GM12878 (cell line): ENCODE data around the gene EIF2B4. TPM values are rescaled to one million over a fixed set of nuclear protein-coding genes. Genes with fewer than 3 reads are reported as not detected.

Source experiments
- CHD1 ChIP-seq: IDR thresholded peaks from 2 replicates; pipeline ENCODE4 v1.6.1; 2012; ENCODE audit warnings: low read depth, low read length, improper control_type of control experiment
- CREM ChIP-seq: IDR thresholded peaks from 2 replicates; pipeline ENCODE4 v1.6.1; 2014; ENCODE audit warnings: antibody characterized with exemption, low read depth
- ETV6 ChIP-seq, 2 experiments: fragments of 450-650 bp in 1 of 2; IDR thresholded peaks in 1 of 2; conservative IDR thresholded peaks in 1 of 2; 2 replicates each; pipeline ENCODE4 v1.6.1; 2014; ENCODE audit warnings: antibody characterized with exemption in 1 of 2, borderline replicate concordance in 1 of 2, low read depth in 1 of 2, mild to moderate bottlenecking in 1 of 2, moderate library complexity in 1 of 2
- FOXK2 ChIP-seq: fragments of 450-650 bp; IDR thresholded peaks from 2 replicates; pipeline ENCODE4 v1.6.1; 2017; ENCODE audit warnings: mild to moderate bottlenecking, moderate library complexity
- IKZF2 ChIP-seq, 2 experiments: fragments of 450-650 bp; IDR thresholded peaks; 2 replicates each; pipeline ENCODE4 v1.6.1; 2017; ENCODE audit warnings: mild to moderate bottlenecking in 2 of 2, moderate library complexity in 2 of 2
- IRF5 ChIP-seq: fragments of 450-650 bp; IDR thresholded peaks from 2 replicates; pipeline ENCODE4 v1.6.1; 2017; ENCODE audit warnings: borderline replicate concordance
- POU2F2 ChIP-seq: IDR thresholded peaks from 3 replicates; pipeline ENCODE4 v1.6.1; 2011; ENCODE audit warnings: low read depth, mild to moderate bottlenecking, low read length, borderline replicate concordance
- RAD21 ChIP-seq: IDR thresholded peaks from 2 replicates; pipeline ENCODE4 v1.6.1; 2011; ENCODE audit warnings: mild to moderate bottlenecking, low read depth, low read length, moderate library complexity; ENCODE audit not compliant: insufficient read depth
- SMAD1 ChIP-seq: fragments of 450-650 bp; IDR thresholded peaks from 2 replicates; pipeline ENCODE4 v1.6.1; 2018; ENCODE audit warnings: mild to moderate bottlenecking, low read depth; ENCODE audit not compliant: partially characterized antibody
- SREBF1 ChIP-seq: IDR thresholded peaks from 2 replicates; pipeline ENCODE4 v1.6.1; 2012; ENCODE audit warnings: mild to moderate bottlenecking, low read length
- STAT1 ChIP-seq: fragments of 450-650 bp; conservative IDR thresholded peaks from 2 replicates; pipeline ENCODE4 v1.6.1; 2014; ENCODE audit warnings: antibody characterized with exemption, mild to moderate bottlenecking
- TCF3 ChIP-seq: IDR thresholded peaks from 2 replicates; pipeline ENCODE4 v1.6.1; 2012; ENCODE audit warnings: low read depth, mild to moderate bottlenecking, low read length, borderline replicate concordance; ENCODE audit not compliant: insufficient read depth
- ZBED1 ChIP-seq: IDR thresholded peaks from 2 replicates; pipeline ENCODE4 v1.6.1; 2016; ENCODE audit warnings: borderline replicate concordance
- ZBTB4 ChIP-seq: fragments of 450-650 bp; formaldehyde crosslinking; IDR thresholded peaks from 2 replicates; pipeline ENCODE4 v1.4.0; 2022; ENCODE audit warnings: mild to moderate bottlenecking, moderate library complexity
- ZNF622 ChIP-seq: fragments of 450-650 bp; IDR thresholded peaks from 2 replicates; pipeline ENCODE4 v1.6.1; 2017; ENCODE audit warnings: mild to moderate bottlenecking, inconsistent platforms
- polyA plus RNA-seq, 11 experiments: library from polyadenylated mRNA; depleted of rRNA in 4 of 11; unstranded in 6 of 11; stranded (reverse) in 5 of 11; fragments of >200 nt; fragmentation: Nextera tagmentation in 4 of 11; fragmentation: Illumina TruSeq in 1 of 11; extraction: Ambion mirVana in 4 of 11; extraction: Trizol in 1 of 11; gene quantifications; 1 replicate in 1 of 11; 2 replicates in 10 of 11; pipeline versions ENCODE4 v1.2.1 to v1.2.3, GENCODE V29; 2011 to 2016; ENCODE audit warnings: inconsistent platforms in 2 of 11, missing spikeins in 2 of 11, low read depth in 1 of 11
- total RNA-seq, 4 experiments: library from RNA; depleted of rRNA in 3 of 4; stranded (reverse); fragments of >200 nt in 3 of 4; fragmentation: Illumina TruSeq in 1 of 4; extraction: Trizol in 1 of 4; gene quantifications; 2 replicates each; pipeline versions ENCODE4 v1.2.1 to v1.2.3, GENCODE V29; 2013 to 2021
- TF ChIP-seq, protein P1 (sequence below): IDR thresholded peaks from 2 replicates; pipeline ENCODE4 v1.6.1; 2011; ENCODE audit warnings: borderline replicate concordance, low read depth, mild to moderate bottlenecking, moderate library complexity, low read length; ENCODE audit not compliant: insufficient read depth, poor library complexity, severe bottlenecking
- TF ChIP-seq, protein P2 (sequence below): fragments of 450-650 bp; IDR thresholded peaks from 2 replicates; pipeline ENCODE4 v1.6.1; 2017; ENCODE audit warnings: low read depth, mild to moderate bottlenecking, moderate library complexity
- TF ChIP-seq, protein P3 (sequence below): fragments of 450-650 bp; IDR thresholded peaks from 2 replicates; pipeline ENCODE4 v1.6.1; 2017; ENCODE audit warnings: mild to moderate bottlenecking

The EIF2B4 gene
- total and polyA plus RNA-seq, 10 of the 15 experiments (the other 5 are each of a cell fraction or from before 2014, with no cell fraction given): 13.4 to 53.9 (median 27.5) TPM

GRCh38 chr2:27356382-27357181 is 13.6 kb downstream of the EIF2B4 start, which contains the start of gene GTF3C2 (continued):
- TF ChIP-seq, protein P1, sequence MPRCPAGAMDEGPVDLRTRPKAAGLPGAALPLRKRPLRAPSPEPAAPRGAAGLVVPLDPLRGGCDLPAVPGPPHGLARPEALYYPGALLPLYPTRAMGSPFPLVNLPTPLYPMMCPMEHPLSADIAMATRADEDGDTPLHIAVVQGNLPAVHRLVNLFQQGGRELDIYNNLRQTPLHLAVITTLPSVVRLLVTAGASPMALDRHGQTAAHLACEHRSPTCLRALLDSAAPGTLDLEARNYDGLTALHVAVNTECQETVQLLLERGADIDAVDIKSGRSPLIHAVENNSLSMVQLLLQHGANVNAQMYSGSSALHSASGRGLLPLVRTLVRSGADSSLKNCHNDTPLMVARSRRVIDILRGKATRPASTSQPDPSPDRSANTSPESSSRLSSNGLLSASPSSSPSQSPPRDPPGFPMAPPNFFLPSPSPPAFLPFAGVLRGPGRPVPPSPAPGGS: no peak
- TF ChIP-seq RAD21: no peak
- TF ChIP-seq, protein P2, sequence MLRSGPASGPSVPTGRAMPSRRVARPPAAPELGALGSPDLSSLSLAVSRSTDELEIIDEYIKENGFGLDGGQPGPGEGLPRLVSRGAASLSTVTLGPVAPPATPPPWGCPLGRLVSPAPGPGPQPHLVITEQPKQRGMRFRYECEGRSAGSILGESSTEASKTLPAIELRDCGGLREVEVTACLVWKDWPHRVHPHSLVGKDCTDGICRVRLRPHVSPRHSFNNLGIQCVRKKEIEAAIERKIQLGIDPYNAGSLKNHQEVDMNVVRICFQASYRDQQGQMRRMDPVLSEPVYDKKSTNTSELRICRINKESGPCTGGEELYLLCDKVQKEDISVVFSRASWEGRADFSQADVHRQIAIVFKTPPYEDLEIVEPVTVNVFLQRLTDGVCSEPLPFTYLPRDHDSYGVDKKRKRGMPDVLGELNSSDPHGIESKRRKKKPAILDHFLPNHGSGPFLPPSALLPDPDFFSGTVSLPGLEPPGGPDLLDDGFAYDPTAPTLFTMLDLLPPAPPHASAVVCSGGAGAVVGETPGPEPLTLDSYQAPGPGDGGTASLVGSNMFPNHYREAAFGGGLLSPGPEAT: peak; percentile 93
- no peak; the same call in 1 of the 2 replicates for TF ChIP-seq STAT1
- no peak for TF ChIP-seq IRF5
- TF ChIP-seq IKZF2 (IDR thresholded peaks at IDR 0.05): peak; percentile 77 to 81; a peak in 3 of 4 replicates
- TF ChIP-seq ZNF622: no peak
- no peak for TF ChIP-seq ETV6 (conservative IDR thresholded peaks at IDR 0.05 in 1 of 2, IDR thresholded peaks at IDR 0.05 in 1 of 2; ENCODE audit: borderline replicate concordance in 1 of 2, low read depth in 1 of 2)
- TF ChIP-seq, protein P3, sequence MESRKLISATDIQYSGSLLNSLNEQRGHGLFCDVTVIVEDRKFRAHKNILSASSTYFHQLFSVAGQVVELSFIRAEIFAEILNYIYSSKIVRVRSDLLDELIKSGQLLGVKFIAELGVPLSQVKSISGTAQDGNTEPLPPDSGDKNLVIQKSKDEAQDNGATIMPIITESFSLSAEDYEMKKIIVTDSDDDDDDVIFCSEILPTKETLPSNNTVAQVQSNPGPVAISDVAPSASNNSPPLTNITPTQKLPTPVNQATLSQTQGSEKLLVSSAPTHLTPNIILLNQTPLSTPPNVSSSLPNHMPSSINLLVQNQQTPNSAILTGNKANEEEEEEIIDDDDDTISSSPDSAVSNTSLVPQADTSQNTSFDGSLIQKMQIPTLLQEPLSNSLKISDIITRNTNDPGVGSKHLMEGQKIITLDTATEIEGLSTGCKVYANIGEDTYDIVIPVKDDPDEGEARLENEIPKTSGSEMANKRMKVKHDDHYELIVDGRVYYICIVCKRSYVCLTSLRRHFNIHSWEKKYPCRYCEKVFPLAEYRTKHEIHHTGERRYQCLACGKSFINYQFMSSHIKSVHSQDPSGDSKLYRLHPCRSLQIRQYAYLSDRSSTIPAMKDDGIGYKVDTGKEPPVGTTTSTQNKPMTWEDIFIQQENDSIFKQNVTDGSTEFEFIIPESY: no peak
- no peak for TF ChIP-seq TCF3
- no peak for TF ChIP-seq ZBED1
- TF ChIP-seq SMAD1: no peak
- peak; percentile 93; the same call in 1 of the 2 replicates for TF ChIP-seq CHD1
- TF ChIP-seq POU2F2: 0 out of 3 replicates have a peak, but pooled peaks have one; percentile 12
- TF ChIP-seq CREM: peak; percentile 99
- TF ChIP-seq ZBTB4 (CRISPR knock-in tag): no peak
- TF ChIP-seq SREBF1: no peak
- peak; percentile 95 for TF ChIP-seq FOXK2
